Measurements from ENCODE around the gene SRGAP2B.
"Not testable (repeated sequence)": the region's sequence is repeated elsewhere in the genome, so short reads cannot be mapped to it uniquely, and the experiment has no call there.

DNA sequence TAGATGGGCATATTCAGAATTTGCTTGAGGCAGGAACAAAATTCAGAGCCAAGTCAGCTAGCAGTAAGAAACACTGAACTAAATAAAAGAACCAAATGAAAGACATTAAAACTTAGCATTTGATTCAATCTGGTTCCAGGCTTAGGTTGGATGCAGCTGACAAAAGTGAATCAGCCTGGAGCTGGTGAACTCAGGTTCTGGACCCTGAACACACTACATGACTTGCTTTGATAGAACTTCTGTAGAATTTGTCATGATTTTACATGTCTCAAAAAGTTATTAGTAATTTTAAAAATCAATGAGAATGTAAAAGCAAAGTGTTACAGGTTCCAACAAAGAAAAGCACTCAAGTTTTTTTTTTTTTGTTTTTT lies 78.7 kb downstream of the SRGAP2B start:
- TF ChIP-seq, protein P1, sequence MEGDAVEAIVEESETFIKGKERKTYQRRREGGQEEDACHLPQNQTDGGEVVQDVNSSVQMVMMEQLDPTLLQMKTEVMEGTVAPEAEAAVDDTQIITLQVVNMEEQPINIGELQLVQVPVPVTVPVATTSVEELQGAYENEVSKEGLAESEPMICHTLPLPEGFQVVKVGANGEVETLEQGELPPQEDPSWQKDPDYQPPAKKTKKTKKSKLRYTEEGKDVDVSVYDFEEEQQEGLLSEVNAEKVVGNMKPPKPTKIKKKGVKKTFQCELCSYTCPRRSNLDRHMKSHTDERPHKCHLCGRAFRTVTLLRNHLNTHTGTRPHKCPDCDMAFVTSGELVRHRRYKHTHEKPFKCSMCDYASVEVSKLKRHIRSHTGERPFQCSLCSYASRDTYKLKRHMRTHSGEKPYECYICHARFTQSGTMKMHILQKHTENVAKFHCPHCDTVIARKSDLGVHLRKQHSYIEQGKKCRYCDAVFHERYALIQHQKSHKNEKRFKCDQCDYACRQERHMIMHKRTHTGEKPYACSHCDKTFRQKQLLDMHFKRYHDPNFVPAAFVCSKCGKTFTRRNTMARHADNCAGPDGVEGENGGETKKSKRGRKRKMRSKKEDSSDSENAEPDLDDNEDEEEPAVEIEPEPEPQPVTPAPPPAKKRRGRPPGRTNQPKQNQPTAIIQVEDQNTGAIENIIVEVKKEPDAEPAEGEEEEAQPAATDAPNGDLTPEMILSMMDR (IDR thresholded peaks at IDR 0.05; ENCODE audit: low read depth, low read length, poor library complexity, severe bottlenecking) = not testable (repeated sequence)
- not testable (repeated sequence) for TF ChIP-seq EZH2phosphoT487 (IDR thresholded peaks at IDR 0.05; ENCODE audit: borderline replicate concordance, low read length)

All from DOHH2 (cell line).